SH-SY5Y (cell line): ENCODE results near the gene ECT2L.

Experiments
- GATA2 ChIP-seq: IDR thresholded peaks from 2 replicates; pipeline ENCODE4 v1.6.1; 2011; ENCODE audit warnings: mild to moderate bottlenecking, low read depth, low read length
- GATA3 ChIP-seq: IDR thresholded peaks from 2 replicates; pipeline ENCODE4 v1.6.1; 2011; ENCODE audit warnings: low read depth, mild to moderate bottlenecking, low read length, moderate library complexity

DNA sequence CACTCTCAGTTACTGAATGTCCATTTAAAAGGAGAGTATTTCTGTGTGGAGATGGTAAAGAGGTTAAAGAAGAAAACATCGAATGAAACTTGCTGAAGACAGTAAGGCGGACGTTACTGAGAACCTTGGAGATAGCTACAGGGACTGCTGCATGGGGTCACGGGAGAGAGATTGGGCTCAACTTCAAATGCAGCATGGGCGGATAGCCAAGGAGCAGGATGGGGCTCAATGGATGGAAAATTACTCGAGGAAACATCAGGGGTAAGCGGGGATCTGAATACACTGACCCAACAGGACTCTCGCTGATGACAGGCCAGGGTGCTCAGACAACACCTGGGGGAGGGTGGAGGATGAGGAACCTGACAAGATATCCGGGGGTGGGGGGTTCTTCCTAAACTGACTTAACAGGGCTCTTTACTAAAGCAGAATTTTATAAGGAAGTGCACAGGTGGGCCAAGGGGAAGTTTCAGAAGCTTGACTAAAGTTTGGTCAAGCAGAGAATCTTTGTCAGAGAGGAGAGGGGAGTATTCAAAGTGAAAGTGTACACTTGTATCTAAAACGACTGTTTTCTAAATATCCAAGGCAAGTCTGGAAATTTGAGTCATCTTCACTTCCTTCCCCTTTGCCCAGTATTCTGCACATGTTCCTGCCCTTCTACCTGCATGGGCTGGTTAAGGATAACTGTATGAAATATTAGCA, 22.8 kb downstream of the ECT2L start:
- TF ChIP-seq GATA3 (no peak), GATA2 (no peak)
